ENCODE data around the gene MYH11.
A peak's percentile ranks its signal among the peaks of the same experiment; 100 is the strongest.
"Not testable (repeated sequence)": the region's sequence is repeated elsewhere in the genome, so short reads cannot be mapped to it uniquely, and the experiment has no call there.

MYH11 gene

DNA sequence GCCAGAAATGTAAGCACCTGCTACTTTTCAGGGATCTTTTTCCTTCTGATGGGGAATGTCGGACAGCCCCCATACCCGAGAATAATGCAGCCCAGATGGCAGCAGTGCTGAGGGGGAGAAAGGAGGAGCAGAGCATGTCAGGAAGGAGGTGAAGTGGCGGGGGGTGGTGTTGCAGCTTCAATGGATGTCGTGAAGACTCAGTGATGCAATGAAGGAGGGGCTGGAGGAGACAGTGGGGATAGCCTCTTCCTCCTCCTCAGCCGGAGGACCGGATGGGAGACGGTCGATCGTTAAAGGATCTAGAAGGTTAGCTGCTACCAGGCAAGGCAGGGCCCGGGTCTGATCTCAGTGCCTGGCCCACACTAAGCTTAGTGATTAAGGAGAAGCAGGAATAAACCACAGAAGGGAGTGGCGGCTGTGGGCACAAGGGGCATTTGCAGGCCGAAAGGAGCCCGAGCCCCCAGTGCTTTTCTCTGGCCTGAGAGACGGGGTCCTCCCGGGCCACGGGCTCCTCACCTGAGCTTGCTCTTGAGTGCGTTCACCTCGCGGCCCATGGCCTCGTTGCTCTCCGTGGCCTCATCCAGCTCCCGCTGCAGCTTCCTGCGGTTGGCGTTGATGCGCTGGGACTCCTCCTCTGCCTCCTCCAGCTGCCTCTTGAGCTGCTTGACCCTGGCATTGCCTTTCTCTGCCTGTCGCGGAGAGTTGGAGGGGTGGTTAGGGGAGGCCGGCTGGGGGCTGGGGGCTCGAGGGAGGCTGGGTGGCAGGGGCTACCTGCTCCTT, 142.2 kb downstream of the MYH11 start:
- no peak for DNase-seq (ENCODE audit: low read depth)

DNA sequence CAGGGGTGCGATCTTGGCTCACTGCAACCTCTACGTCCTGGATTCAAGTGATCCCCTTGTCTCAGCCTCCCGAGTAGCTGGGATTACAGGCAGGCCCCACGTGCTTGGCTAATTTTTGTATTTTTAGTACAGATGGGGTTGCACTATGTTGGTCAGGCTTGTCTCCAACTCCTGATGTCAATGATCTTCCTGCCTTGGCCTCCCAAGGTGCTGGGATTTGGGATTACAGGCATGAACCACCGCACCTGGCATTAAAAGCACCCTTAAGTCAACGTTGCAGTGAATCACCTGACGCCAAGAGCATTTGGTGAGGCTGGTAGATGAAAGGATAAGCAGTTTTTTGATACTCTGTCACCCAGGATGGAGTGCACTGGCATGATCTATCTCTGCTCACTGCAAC, 147.8 kb downstream of the MYH11 start:
- DNase-seq (ENCODE audit: low read depth), result no peak

DNA sequence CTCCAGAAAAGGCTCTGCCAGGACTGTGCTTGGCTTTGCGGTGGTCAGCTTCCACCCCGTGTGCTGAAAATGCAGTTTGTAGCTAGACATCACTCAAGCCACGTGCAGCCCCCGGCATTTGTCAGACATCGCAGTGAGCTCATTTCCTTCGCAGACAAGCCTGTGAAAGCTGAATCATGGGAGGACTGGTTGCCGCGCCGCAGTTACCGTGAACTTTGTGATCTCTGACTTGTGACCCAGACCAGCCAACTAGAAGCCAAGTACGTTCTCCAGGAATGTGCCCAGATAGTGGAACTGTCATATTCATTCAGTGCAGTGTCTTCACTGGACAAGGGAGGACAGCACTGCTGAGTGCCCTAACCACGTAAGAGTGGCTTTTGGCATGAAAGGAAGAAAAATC, 148.7 kb downstream of the MYH11 start:
- DNase-seq (ENCODE audit: low read depth), result no peak

DNA sequence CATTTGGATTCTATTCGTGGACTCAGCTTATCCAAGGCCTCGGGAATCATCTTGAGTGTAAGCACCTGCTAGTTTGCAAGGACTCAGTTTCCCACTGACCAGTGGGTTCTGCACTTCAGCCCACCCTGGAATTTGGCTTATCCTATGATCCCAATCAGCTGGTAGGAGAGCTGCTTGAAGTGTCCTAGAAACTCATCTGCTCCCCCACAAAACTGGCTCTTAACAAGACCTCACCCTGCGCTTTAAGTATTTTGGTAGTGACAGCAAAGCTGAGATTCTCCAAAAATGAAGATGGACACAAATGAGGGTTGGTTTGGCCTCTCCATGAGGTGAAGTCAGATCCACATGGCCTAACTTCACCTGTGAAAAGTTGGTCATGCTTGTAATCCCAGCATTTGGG, 149.5 kb downstream of the MYH11 start:
- DNase-seq (ENCODE audit: low read depth), result no peak

DNA sequence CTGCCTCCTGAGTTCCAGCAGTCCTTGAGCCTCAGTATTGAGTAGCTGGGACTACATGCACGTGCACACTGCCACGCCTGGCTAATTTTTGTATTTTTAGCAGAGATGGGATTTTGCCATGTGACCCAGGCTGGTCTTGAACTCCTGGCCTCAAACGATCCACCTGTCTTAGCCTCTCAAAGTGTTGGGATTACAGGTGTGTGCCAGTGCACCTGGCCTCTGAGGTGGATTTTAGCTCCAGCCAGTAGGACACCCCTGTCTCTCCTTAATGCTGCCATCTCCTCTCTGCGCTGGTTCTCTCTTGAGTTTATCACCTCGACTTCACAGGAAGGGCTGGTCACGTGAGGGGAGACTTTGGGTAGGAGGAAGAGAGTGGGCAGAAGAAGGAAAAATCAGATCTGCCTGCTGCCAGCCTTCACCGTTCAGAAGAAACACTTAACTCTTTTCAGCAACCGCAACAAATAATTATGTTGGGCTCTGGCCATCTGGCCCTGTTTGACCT, 151.7 kb downstream of the MYH11 start:
- no peak for DNase-seq (ENCODE audit: low read depth)

DNA sequence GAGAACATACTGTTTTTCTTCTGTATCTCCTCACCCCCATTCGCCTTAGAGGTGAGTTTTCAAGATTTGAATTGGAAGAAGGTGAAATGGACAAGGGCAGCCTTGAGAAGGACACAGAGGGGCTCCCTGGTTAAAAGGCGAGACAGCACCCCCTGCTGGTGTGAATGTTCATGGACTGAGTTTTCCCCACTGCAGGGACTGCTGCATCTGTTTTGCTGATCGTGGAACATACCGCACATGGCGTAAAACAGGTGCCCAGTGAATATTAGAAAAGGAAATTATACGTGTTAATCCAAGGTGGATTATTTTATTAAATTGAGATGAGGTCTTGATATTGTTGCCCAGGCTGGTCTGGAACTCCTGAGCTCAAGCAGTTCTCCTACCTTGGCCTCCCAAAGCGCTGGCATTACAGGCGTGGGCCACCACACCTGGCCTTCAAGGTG, 152.3 kb downstream of the MYH11 start:
- peak; percentile 22 for DNase-seq (ENCODE audit: low read depth)

DNA sequence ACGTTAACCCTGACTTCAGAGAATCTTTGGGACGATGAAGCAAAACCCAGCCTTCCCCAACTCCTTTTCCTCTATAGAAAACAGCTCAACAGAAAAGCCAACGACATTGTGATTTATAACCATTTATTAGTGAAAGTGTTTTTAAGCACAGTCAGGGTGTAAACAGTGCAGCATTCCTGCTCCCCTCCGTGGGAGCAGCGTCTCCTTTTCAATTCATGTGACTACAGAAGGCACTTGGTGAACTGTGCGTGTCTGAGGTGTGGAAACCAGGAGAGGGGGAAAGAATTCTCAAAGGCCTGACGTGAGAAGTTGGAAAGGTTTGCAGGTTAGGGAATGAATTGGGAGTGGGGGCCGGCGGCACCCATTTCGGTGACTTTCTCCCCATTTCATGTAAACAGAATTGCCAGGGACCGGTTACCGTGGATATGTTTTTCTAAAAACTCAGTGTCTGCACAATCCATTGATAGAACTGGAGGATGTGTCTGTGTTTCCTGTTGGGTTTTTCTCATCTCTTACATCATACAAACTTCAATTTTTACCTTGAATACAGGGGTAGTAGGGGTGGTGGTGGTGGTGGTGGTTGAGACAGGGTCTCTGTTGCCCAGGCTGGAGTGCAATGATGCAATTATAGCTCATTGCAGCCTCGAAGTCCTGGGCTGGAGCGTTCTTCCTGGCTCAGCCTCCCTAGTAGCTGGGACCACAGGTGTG, 153.6 kb downstream of the MYH11 start:
- DNase-seq (ENCODE audit: low read depth), result no peak

DNA sequence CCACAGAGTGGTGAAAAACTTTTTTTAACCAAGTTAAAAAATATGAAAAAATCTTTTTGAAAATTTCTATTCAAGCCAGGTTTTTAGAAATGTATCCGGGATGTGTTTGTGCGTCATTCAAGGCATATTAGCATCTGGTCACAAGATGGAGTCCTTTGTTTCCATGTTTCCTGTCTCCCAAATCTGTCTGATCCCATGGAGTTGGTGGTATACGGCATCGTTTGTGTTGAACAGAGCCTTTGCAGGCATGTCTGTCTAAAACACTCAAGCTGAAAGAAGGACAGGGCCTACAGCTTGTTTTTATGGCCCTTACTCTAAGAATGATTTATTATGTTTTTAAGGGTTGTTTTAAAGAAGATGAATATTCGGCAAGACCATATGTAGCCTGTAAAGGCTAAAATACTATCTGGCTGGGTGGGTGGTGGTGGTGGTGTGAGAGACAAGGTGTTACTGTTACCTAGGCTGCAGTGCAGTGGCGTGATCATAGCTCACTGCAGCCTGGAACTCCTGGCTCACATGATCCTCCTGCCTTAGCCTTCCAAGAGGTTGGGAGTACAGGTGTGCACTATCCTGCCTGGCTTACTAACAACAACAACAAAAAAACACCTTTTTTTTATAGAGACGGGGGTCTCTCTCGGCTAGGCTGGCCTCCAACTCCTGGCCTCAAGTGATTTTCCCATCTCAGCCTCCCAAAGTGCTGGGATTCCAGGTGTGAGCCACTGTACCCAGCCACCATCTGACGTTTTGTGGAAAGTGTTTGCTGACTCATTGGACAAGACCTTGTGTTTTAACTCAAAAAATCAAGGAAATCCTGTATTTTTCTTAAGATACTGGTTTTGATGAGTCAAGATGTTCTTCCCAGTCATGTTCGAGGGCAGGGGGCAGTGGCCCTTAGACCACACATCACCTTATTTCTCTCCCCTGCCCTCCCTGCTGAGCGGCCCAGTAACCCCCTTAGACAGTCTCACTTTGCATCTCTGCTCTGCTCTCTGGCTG, 154.6 kb downstream of the MYH11 start:
- DNase-seq (ENCODE audit: low read depth), result no peak

DNA sequence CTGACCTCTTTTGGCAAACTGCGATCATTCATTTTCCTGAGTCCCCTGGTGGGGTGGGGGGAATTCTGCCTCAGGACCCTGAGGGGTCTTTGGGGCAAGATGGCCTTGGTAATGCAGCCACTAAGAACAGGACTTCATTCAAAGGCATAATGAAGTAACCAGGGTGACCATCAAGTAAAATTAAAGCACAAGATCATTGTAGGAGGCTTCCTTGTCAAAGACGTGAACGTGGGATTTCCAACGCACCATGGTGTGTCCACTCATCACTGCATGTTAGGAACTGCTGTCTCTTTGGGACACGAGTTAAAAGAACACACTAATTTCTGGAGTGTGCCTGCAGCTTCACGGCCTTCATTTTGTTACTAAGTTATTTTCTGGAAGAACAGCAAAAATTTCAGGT, 155.5 kb downstream of the MYH11 start:
- no peak for DNase-seq (ENCODE audit: low read depth)

DNA sequence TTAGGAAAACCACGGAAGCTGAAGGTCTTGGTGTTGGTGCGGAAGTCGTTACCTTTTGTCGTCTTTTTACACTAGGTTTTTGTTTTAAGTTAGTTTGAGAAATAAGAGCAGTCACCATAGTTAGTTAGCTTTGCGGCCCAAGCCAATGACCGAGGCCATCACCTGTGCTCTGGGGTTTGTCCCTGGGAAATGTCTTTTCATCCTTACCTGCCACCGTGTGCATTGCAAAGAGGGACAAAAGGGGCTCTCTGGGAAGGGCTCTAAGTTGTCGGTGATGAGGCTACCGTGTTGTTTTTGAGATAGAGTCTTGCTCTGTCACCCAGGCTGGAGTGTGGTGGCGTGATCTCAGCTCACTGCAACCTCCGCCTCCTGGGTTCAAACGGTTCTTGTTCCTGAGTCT, 157.0 kb downstream of the MYH11 start:
- no peak for DNase-seq (ENCODE audit: low read depth)

DNA sequence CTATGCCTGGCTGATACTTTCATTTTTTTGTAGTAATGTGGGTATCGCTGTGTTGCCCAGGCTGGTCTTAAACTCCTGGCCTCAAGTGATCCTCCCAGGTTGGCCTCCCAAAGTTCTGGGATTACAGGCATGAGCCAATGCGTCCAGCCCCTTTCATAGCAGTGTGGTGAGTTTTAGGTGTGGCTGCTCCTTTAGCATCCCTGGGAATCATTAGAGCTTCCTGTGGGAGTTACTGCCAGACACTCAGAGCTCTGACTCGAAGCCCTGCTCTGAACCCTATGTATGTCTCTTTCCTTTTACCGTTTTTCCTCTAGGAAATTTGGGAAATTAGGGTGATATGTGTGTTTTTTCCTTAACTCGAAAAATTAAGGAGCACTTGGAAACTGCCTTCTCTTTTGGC, 162.3 kb downstream of the MYH11 start:
- DNase-seq (ENCODE audit: low read depth), result peak; percentile 19

DNA sequence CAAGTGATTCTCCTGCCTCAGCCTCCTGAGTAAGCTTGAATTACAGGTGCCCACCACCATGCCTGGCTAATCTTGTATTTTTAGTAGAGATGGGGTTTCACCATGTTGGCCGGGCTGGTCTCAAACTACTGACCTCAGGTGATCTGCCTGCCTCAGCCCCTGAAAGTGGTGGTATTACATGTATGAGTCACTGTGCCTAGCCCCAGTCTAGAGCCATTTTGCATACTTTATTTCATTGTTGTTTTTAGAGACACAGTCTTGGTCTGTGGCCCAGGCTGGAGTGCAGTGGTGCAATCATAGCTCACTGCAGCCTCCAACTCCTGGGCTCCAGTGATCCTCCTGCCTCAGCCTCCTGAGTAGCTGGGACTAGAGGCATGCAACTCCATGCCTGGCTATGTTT, 164.3 kb downstream of the MYH11 start:
- DNase-seq (ENCODE audit: low read depth), result not testable (repeated sequence)

DNA sequence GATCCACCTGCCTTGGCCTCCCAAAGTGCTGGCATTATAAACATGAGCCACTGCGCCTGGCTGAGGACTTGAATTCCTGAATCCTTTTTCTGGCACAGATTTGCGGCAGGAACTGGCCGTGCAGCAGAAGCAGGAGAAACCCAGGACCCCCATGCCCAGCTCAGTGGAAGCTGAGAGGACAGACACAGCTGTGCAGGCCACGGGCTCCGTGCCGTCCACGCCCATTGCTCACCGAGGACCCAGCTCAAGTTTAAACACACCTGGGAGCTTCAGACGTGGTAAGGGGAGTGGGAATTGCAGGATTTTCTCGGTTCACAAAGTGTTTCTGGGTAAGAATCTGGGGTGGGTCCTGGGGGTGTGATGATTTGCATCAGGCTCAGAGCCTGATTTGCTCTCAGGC, 165.8 kb downstream of the MYH11 start:
- no peak for DNase-seq (ENCODE audit: low read depth)

DNA sequence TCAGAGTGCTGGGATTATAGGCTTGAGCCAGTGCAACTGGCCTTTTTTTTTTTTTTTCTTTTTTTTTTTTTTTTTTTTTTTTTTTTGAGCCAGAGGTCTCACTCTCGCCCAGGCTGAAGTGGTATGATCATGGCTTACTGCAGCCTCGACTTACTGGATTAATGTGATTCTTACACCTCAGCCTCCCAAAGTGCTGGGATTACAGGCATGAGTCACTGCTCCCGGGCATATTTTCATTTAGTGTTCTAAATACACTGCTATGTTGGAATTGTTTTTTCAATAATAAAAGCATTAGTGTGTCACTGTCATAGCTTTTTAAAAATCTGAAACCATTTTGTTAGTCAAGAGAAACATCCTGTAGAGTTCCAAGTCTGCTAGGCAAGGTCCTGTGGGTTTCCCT, 166.5 kb downstream of the MYH11 start:
- no peak for DNase-seq (ENCODE audit: low read depth)

DNA sequence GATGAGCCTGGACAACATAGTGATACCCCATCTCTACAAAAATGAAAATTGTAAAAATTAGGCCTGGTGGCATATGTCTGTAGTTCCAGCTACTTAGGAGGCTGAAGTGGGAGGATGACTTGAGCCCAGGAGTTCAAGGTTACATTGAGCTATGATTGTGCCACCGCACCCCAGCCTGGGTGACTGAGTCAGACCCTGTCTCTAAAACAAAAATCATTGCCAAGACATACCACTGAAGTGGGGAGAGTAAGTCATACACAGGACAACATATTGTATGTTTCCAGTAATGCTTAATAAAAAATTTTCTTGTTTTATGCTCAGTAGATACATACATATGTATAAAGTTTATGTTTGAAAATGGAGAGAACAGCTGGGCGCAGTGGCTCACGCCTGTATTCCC, 167.5 kb downstream of the MYH11 start:
- no peak for DNase-seq (ENCODE audit: low read depth)

DNA sequence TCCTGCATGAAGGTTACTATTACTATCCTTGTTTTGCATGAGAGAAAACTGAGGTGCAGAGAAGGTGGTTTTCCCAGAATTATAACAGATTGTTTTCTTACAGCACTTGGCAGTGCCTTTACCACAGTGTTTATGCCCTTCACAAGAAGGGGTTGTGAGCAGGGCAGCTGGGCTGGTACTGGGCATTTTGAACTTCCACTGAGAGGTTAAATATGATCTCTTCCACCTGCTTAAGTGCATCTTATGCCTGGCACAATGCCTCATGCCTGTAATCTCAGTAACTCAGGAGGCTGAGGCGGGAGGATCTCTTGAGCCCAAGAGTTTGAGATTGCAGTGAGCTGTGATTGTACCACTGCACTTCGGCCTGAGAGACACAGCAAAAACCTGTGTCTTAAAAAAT, 170.5 kb downstream of the MYH11 start:
- no peak for DNase-seq (ENCODE audit: low read depth)

DNA sequence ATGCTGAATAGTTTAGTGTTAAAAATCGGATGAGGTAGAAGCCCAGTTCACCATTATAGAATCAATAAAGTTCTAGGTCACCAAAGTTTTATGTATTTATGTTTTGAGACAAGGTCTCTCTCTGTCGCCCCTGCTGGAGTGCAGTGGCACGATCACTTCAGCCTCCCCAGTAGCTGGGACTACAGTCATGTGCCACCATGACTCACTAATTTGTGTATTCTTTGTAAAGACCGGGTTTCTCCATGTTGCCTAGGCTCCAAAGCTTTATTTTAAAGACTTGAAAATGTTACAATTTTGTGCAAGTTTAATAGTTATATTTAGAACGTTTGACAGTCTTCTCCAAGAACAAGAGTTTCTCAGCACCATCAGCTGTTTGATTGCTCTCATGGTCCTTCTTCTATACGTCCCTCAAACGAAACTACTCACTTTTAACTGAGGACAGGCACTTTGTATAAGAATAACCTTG, 174.7 kb downstream of the MYH11 start:
- DNase-seq (ENCODE audit: low read depth), result peak; percentile 40

DNA sequence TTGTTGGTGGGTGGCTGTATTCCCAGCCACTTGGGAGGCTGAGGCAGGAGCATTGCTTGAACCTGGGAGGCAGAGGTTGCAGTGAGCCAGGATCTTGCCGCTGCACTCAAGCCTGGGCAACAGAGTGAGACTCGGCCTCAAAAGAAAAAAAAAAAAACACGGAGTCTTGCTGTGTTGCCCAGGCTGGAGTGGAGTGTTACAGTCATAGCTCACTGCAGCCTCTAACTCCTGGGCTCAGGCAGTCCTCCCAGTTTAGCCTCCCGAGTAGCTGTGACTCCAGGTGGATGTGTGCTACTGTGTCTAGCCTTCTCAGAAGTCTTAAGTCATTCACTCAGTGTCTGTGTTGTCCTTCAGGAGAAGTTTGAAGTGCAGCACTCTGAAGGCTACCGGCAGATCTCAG, 179.4 kb downstream of the MYH11 start:
- DNase-seq (ENCODE audit: low read depth), result no peak

DNA sequence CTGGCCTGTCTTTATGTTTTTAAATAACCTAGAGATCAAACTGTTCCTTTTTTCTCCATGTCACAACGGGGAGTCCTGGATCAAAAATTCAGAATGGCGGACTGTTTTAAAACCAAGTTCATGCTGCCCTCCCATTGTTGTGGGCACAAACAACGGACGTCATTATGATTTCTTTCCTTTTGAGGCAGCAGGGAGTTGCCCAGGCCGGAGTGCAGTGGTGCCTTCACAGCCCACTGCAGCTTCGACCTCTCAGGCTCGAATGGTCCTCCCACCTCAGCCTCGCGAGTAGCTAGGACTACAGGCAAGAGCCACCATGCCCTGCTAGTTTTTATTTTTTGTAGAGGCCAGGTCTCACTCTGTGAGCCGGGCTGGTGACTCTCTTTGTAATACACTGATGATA, 180.3 kb downstream of the MYH11 start:
- DNase-seq (ENCODE audit: low read depth), result no peak

DNA sequence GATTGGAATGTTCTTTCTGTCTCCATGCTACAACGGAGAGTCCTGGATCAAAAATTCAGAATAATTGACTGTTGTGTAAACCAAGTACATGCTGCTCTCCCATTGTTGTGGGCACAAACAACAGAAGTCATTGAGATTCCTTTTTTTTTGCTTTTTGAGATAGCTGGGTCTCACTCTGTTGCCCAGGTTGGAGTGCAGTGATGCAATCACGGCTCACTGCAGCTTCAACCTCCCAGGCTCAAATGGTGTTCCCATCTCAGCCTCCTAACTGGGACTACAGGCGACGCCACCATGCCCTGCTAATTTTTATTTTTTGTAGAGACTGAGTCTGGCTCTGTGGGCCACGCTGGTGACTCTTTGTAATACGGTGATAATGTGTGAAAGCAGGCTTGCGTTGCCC, 182.3 kb downstream of the MYH11 start:
- no peak for DNase-seq (ENCODE audit: low read depth)

DNA sequence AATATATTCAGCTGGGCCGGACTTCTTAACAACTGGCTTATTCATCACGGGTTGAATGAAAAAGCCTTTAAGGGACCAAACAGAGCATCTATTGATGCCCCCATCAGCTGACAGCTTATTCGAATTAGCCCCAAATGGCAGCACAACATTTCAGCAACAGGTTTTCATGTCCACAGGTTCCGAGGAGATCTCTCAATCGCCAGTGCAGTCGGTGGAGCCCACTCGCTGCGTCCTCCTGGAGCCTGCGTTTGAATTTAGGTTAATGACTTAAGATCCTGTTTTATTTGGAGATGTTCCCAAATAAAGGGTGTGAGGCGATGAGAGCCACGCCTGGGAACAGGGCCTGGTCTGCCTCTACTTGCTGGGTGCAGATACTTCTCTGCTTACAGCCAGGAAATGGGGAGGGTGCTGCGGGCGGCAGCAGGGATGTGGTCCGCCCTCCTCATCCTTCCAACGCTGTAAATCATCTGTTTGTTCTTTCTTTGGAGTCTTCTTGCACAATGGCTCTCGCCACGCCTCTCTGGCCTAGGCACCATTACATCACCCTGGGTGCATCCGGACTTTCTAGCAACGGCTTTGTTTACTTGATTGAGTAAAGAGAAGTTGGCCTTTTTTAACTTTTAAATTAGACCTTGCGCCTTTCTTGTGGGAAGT, 184.2 kb downstream of the MYH11 start:
- DNase-seq (ENCODE audit: low read depth), result peak; percentile 88

DNA sequence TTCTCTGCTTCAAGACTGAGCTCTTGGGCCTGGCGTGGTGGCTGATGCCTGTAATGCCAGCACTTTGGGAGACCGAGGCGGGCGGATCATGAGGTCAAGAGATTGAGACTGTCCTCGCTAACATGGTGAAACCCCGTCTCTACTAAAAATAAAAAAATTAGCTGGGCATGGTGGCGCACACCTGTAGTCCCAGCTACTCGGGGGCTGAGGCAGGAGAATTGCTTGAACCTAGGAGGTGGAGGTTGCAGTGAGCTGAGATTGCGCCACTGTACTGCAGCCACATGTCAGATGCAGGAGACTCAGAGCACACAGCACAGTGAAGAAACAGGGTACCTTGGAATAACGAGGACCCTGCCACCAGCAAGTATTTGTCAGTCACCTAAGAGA, 184.7 kb downstream of the MYH11 start:
- DNase-seq (ENCODE audit: low read depth), result not testable (repeated sequence)

All from HS-5 (cell line).